Cardiac fibroblast (primary cell): ENCODE results near the gene LRRC1.
"Not testable (repeated sequence)": the region's sequence is repeated elsewhere in the genome, so short reads cannot be mapped to it uniquely, and the experiment has no call there.

Experiments
- DNase-seq, 2 donors: peaks; one replicate each; pipeline versions ENCODE4 v3.0.0 to v3.0.0-alpha.2; 2010; ENCODE audit warnings: low read depth in 2 of 2
- H3K4me3 ChIP-seq, 2 donors: replicated peaks in 1 of 2; 1 replicate in 1 of 2; 2 replicates in 1 of 2; pipeline ENCODE4 v1.5.1; 2011; ENCODE audit warnings: low read depth in 2 of 2, low read length in 2 of 2, mild to moderate bottlenecking in 2 of 2, moderate library complexity in 1 of 2
- TF ChIP-seq, protein P1 (sequence below): IDR thresholded peaks from one replicate; pipeline ENCODE4 v1.5.1; 2011; ENCODE audit warnings: low read depth, mild to moderate bottlenecking, low read length, inconsistent platforms

The LRRC1 gene

DNA sequence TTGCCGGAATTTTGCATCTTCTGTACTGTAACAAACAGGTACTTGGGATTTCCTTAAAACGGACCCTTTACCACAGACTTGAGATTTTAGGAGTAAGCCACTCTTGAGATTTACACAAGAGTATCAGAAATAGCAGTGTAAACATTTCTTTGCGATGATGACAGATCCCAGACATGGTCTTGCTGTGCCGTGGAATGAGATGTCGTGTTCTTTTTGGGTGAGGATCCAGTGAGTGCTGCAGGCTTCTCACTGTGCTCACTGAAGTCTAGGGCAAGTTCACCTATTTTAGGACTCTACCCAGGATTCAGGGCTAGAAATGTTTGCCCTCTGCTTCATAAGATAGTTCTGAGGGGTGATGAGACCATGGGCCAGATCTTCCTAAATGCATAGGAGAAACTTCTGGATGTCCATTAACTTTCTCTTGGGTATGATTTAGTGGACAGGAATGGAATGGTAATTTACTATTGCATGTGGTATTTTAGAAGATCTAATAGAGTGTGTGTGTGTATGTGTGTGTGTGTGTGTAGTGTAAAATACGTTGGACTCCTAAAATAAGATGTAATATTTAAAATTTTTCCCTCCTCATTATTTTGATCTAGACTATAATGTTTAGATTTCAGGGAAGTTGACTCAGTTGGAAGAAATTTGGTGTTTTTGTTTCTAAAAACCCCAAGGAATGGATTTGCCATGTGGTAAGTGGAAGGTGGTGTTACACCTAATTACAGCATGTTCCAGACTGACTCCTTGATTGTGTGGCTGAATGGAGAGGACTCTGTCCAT is 8.5 kb downstream of the LRRC1 start:
- peak in 1 of 2 donors; percentile 62 for DNase-seq
- no peak overlapping the region for H3K4me3 ChIP-seq
- TF ChIP-seq, protein P1, sequence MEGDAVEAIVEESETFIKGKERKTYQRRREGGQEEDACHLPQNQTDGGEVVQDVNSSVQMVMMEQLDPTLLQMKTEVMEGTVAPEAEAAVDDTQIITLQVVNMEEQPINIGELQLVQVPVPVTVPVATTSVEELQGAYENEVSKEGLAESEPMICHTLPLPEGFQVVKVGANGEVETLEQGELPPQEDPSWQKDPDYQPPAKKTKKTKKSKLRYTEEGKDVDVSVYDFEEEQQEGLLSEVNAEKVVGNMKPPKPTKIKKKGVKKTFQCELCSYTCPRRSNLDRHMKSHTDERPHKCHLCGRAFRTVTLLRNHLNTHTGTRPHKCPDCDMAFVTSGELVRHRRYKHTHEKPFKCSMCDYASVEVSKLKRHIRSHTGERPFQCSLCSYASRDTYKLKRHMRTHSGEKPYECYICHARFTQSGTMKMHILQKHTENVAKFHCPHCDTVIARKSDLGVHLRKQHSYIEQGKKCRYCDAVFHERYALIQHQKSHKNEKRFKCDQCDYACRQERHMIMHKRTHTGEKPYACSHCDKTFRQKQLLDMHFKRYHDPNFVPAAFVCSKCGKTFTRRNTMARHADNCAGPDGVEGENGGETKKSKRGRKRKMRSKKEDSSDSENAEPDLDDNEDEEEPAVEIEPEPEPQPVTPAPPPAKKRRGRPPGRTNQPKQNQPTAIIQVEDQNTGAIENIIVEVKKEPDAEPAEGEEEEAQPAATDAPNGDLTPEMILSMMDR, result no peak

DNA sequence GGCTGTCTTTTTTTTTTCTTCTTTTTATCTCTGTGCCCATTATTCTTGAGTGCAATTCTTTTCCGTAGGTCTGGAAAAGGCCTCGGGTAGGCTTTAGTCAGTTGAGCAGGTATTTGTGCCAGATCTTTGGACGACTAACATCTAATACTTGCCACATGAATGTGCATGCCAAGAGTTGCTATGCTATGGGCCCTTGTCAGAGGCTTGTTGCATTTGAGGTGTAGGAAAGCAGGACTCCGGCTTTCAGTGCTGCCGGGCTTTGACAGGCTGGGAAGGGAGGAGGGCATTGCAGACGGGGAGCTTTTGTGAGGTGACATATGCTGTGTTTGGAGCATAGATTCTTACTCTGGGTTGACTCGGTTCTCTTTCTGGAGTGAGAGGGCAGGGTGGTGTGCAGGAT is 10.2 kb downstream of the LRRC1 start:
- TF ChIP-seq, protein P1, result no peak
- no peak overlapping the region for H3K4me3 ChIP-seq
- no peak for DNase-seq

DNA sequence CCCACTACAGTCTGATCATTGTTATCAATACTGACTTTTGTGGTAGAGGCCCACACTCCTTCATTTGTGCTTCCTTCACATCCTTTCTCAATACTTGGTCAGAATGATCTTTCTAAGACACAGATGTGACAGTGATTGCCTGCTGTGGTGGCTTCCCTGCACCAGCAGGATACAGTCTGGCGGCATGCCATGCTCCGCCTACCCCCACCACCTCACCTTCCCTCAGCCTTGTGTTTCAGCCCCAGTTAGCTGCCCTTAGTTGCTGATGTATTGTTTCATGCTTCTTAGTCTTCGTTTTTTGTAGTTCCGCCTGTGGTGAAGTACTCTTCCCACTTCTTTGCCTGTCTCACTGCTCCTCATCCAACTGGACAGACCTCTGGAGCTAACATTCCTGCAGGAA is 10.9 kb downstream of the LRRC1 start:
- H3K4me3 ChIP-seq, result no peak overlapping the region
- TF ChIP-seq, protein P1, result no peak
- no peak for DNase-seq

DNA sequence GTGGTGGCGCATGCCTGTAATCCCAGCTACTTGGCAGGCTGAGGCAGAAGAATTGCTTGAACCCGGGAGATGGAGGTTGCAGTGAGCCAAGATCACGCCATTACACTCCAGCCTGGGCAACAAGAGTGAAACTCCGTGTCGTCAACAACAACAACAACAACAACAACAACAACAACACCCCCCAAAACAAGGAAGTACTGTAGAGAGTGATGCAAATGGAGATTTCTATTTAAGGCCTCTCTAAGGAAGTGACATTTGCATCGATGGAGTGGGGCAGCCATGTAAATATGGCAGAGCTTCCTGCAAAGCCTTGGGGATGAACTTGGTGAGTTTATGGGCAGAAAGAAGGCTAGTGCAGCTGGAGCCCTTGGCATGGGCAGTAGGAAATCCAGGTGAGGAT is 12.8 kb downstream of the LRRC1 start:
- not testable (repeated sequence) for H3K4me3 ChIP-seq, DNase-seq

DNA sequence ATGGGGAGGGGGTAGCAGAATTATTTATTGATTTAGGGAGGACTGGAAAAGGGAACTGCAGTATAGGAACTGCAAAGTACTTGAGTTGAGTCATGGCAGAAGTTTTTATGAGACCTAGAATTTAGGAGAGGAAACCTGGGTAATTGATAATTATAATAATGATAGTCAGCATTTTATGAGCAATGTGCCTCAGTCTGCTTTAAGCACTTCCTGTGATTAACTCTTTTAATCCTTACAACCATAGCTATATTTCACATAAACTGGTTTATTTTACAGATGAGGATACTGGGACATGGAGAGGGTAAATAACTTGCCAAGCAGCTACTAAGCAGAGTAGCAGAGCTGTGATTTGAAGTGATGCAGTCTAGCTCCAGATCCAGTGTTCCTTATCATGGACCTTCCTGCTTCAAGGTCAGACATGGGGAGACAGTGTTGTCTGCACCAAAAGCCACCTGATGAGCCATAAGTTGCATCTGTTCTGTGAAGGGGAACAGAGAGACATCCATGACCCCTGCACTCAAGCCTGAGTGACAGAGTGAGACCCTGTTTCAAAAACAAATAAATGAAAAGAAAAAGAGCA is 13.6 kb downstream of the LRRC1 start:
- TF ChIP-seq, protein P1, result no peak
- DNase-seq, result no peak
- H3K4me3 ChIP-seq, result no peak overlapping the region

DNA sequence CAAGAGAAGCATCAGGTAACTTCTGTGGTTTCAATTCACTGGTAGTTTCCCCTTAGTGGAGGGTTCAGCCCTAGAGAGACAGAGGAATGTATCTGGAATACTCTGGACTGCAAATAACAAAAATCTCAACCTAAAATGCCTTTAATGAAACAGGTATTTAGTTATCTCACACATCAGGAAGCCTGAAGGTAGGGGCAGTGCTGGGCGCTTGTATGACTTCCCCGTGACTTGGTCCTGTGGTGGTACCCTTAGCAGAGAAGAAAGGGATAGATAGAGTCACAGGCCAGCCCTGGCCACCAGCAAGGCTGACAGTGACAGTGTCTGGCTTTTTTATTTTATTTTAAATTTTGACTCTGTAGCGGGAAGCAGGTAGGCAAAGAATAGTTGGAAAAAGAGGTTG is 14.9 kb downstream of the LRRC1 start:
- TF ChIP-seq, protein P1, result no peak
- H3K4me3 ChIP-seq, result no peak overlapping the region

DNA sequence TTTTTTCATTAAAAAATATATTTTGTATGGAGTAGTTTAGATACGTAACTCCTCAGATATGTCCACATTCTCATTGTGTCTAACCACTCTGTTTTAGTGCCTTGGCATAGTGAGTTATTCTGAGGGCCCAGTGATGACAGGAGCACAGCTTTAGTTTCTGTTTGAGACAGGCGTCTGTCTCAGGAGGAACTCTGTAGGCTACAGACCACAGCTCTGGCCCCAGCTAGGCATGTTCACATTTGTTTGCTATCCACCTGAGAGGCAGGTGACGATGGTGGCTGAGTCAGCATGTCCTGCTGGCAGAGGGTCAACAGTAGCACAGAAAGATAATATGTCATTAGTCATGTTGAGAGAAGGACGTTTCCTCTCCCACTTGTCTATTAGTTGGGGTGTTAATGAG is 16.3 kb downstream of the LRRC1 start:
- no peak for DNase-seq
- TF ChIP-seq, protein P1, result no peak
- no peak overlapping the region for H3K4me3 ChIP-seq

More for the DNA sequence above, 14.9 kb downstream of the LRRC1 start:
- no peak for DNase-seq
